ENCODE results near the gene HES1. TPM values are rescaled to one million over a fixed set of nuclear protein-coding genes. Genes with fewer than 3 reads are reported as not detected.
"Not testable (repeated sequence)": the region's sequence is repeated elsewhere in the genome, so short reads cannot be mapped to it uniquely, and the experiment has no call there.

The HES1 gene
- total RNA-seq, 6 experiments from 2014 or later, result 4.8 to 15.1 (median 13.4) TPM

DNA sequence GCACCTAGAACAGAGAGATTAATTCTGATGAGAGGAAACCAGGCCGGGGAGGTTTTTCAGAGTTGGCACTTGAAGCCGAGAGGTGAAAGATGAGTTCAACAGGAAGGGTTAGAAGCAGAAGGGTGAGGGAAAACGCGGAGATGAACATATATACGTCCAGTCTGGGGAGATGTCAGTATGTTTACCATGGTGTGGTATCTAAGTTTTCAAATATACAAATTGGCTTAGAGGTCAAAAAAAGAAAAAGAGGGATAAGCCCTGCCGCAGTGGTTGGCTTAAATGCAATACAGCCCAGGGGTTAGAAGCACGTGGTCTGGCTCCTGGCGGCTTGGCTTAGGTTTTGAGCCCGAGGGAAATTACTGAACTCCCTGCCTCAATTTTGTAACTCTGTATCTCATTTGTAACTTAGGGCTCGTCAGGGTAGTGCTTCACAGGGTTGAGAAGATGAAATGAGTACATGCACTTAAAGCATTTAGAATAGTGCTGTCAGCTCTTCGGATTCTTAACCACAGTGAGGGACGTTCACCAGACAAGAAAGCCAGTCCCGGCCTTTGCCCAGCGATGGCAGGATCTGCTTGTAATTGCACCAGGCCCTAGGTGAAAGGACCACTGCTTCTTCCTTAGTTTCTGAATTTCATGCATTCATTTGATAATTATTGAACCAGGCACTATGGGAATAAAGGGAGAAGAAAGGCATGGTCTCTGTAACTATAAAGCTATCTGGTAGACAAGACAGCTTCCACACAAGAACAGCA lies 6.4 kb downstream of the HES1 start:
- TF ChIP-seq, protein P1, sequence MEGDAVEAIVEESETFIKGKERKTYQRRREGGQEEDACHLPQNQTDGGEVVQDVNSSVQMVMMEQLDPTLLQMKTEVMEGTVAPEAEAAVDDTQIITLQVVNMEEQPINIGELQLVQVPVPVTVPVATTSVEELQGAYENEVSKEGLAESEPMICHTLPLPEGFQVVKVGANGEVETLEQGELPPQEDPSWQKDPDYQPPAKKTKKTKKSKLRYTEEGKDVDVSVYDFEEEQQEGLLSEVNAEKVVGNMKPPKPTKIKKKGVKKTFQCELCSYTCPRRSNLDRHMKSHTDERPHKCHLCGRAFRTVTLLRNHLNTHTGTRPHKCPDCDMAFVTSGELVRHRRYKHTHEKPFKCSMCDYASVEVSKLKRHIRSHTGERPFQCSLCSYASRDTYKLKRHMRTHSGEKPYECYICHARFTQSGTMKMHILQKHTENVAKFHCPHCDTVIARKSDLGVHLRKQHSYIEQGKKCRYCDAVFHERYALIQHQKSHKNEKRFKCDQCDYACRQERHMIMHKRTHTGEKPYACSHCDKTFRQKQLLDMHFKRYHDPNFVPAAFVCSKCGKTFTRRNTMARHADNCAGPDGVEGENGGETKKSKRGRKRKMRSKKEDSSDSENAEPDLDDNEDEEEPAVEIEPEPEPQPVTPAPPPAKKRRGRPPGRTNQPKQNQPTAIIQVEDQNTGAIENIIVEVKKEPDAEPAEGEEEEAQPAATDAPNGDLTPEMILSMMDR (IDR thresholded peaks at IDR 0.05), result no peak
- Mint-ChIP-seq H3K4me1 (ENCODE audit: low read depth) (peaks cover 39% of the 10 kb centered on the region), H3K4me3 (peak overlapping the region; percentile 56), H3K27ac (peak overlapping the region; percentile 84), H3K9me3 (no peaks in the 10 kb centered on the region), H3K36me3 (ENCODE audit: low read depth) (no peaks in the 10 kb centered on the region), H3K27me3 (ENCODE audit: insufficient read depth) (peaks cover 5% of the 10 kb centered on the region)
- no peak for DNase-seq

GRCh38 chr3:194145702-194146101 lies 9.8 kb downstream of the HES1 start:
- no peak for DNase-seq
- TF ChIP-seq, protein P1 (IDR thresholded peaks at IDR 0.05), result no peak
- no peak overlapping the region for H3K4me3 Mint-ChIP-seq
- peaks cover 18% of the 10 kb centered on the region for H3K27me3 Mint-ChIP-seq (ENCODE audit: insufficient read depth)
- H3K4me1 Mint-ChIP-seq (ENCODE audit: low read depth), result peaks cover 14% of the 10 kb centered on the region
- H3K9me3 Mint-ChIP-seq, result no peaks in the 10 kb centered on the region
- no peak overlapping the region for H3K27ac Mint-ChIP-seq
- no peaks in the 10 kb centered on the region for H3K36me3 Mint-ChIP-seq (ENCODE audit: low read depth)

DNA sequence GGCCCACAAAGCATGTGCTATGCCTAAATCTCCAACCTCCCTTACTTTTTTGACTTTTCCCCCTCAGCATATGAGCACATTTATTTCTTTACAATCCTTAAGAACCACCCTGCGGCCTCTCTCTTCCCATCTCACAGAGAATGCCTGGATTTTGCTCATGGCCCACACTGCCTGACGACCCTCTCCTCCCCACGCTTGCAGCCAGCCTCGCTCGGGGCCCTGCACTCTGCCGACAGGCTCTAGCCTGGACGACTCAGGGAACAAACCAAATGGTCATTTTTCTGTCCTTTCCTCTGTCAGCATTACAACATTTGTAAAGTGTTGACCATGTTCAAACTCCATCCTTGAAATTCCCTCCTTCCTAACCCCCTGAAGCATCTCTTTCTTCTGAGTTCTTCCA lies 11.7 kb downstream of the HES1 start:
- peaks cover 21% of the 10 kb centered on the region for H3K27me3 Mint-ChIP-seq (ENCODE audit: insufficient read depth)
- peaks cover 6% of the 10 kb centered on the region; the same call in 1 of the 2 replicates for H3K4me1 Mint-ChIP-seq (ENCODE audit: low read depth)
- no peak for DNase-seq
- H3K27ac Mint-ChIP-seq, result no peak overlapping the region
- H3K4me3 Mint-ChIP-seq, result no peak overlapping the region
- H3K36me3 Mint-ChIP-seq (ENCODE audit: low read depth), result no peaks in the 10 kb centered on the region
- no peaks in the 10 kb centered on the region for H3K9me3 Mint-ChIP-seq
- TF ChIP-seq, protein P1 (IDR thresholded peaks at IDR 0.05), result no peak

GRCh38 chr3:194148383-194148782 lies 12.4 kb downstream of the HES1 start:
- TF ChIP-seq, protein P1 (IDR thresholded peaks at IDR 0.05), result no peak
- no peaks in the 10 kb centered on the region for H3K36me3 Mint-ChIP-seq (ENCODE audit: low read depth)
- H3K27me3 Mint-ChIP-seq (ENCODE audit: insufficient read depth), result peaks cover 21% of the 10 kb centered on the region
- H3K9me3 Mint-ChIP-seq, result no peaks in the 10 kb centered on the region
- DNase-seq, result no peak
- H3K4me3 Mint-ChIP-seq, result no peak overlapping the region
- H3K4me1 Mint-ChIP-seq (ENCODE audit: low read depth), result peaks cover 6% of the 10 kb centered on the region; the same call in 1 of the 2 replicates
- no peak overlapping the region for H3K27ac Mint-ChIP-seq

- H3K4me3 Mint-ChIP-seq, result no peak overlapping the region
- no peak overlapping the region for H3K27ac Mint-ChIP-seq
- DNase-seq, result no peak
- TF ChIP-seq, protein P1 (IDR thresholded peaks at IDR 0.05), result no peak
- H3K27me3 Mint-ChIP-seq (ENCODE audit: insufficient read depth), result peaks cover 21% of the 10 kb centered on the region
- H3K9me3 Mint-ChIP-seq, result peaks cover 6% of the 10 kb centered on the region; the same call in 1 of the 2 replicates
- H3K36me3 Mint-ChIP-seq (ENCODE audit: low read depth), result no peaks in the 10 kb centered on the region
- peaks cover 6% of the 10 kb centered on the region; the same call in 1 of the 2 replicates for H3K4me1 Mint-ChIP-seq (ENCODE audit: low read depth)
Observed at GRCh38 chr3:194150252-194150934, 14.4 kb downstream of the HES1 start.

DNA sequence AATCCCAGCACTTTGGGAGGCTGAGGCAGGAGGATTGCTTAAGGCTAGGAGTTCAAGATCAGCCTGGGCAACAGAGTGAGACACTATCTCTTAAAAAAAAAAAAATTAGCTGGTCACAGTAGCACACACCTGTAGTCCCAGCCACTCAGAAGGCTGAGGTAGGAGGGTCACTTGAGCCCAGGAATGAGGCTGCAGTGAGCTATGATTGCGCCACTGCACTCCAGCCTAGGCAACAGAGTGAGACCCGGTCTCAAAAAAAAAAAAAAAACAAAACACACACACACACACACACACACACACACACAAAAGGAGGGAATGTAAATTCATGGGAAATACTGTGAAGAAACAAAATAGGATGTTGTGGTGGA lies 15.0 kb downstream of the HES1 start:
- H3K4me1 Mint-ChIP-seq (ENCODE audit: low read depth); H3K36me3 Mint-ChIP-seq (ENCODE audit: low read depth); H3K9me3 Mint-ChIP-seq; H3K27ac Mint-ChIP-seq; DNase-seq; H3K4me3 Mint-ChIP-seq: not testable (repeated sequence)
- H3K27me3 Mint-ChIP-seq (ENCODE audit: insufficient read depth), result peaks cover 21% of the 10 kb centered on the region

Data from HFFc6 (cell line).